ENCODE data around the gene UBL3. TPM values are rescaled to one million over a fixed set of nuclear protein-coding genes. Genes with fewer than 3 reads are reported as not detected.

Gene UBL3
- total and polyA plus RNA-seq, 4 donors: 14.8 to 29.4 (median 22.4) TPM

GRCh38 chr13:29886446-29886845 lies 36.0 kb upstream of the UBL3 start:
- H3K4me3 ChIP-seq (ENCODE audit: low read length in 2 of 2): no peak overlapping the region
- intact Hi-C loops (cut with DNase I): no loop called here
- no peak for ATAC-seq (ENCODE audit: low FRiP score)
- no peak overlapping the region for H3K27ac ChIP-seq (ENCODE audit: low read depth in 1 of 2, low read length in 2 of 2)
- H3K9me3 ChIP-seq (ENCODE audit: control insufficient read depth, low read length): no peaks in the 10 kb centered on the region
- WGBS, 2 donors: 74 to 83% methylated on average over 8 of the region's 8 CpGs
- DNase-seq: no peak
- no peaks in the 10 kb centered on the region for H3K36me3 ChIP-seq (ENCODE audit: control insufficient read depth in 1 of 2, insufficient read depth in 2 of 2, low read length in 1 of 2)
- no peaks in the 10 kb centered on the region for H3K27me3 ChIP-seq (ENCODE audit: control insufficient read depth in 1 of 2, insufficient read depth in 2 of 2, low read length in 1 of 2)
- H3K4me1 ChIP-seq (ENCODE audit: control insufficient read depth in 1 of 2, insufficient read depth in 2 of 2, low read length in 2 of 2): no peaks in the 10 kb centered on the region

GRCh38 chr13:29885989-29886388 lies 35.6 kb upstream of the UBL3 start:
- Histone ChIP-seq H3K27ac (ENCODE audit: low read depth in 1 of 2, low read length in 2 of 2) (no peak overlapping the region), H3K36me3 (ENCODE audit: control insufficient read depth in 1 of 2, insufficient read depth in 2 of 2, low read length in 1 of 2) (no peaks in the 10 kb centered on the region), H3K4me3 (ENCODE audit: low read length in 2 of 2) (no peak overlapping the region), H3K9me3 (ENCODE audit: control insufficient read depth, low read length) (no peaks in the 10 kb centered on the region), H3K27me3 (ENCODE audit: control insufficient read depth in 1 of 2, insufficient read depth in 2 of 2, low read length in 1 of 2) (no peaks in the 10 kb centered on the region), H3K4me1 (ENCODE audit: control insufficient read depth in 1 of 2, insufficient read depth in 2 of 2, low read length in 2 of 2) (no peaks in the 10 kb centered on the region)
- intact Hi-C loops (cut with DNase I): no loop called here
- DNase-seq: no peak
- no peak for ATAC-seq (ENCODE audit: low FRiP score)
- WGBS, 2 donors: 96 to 100% methylated on average over 1 of the region's 1 CpG

GRCh38 chr13:29884671-29885430 lies 34.4 kb upstream of the UBL3 start:
- no peaks in the 10 kb centered on the region for H3K36me3 ChIP-seq (ENCODE audit: control insufficient read depth in 1 of 2, insufficient read depth in 2 of 2, low read length in 1 of 2)
- DNase-seq: no peak
- no peaks in the 10 kb centered on the region for H3K27me3 ChIP-seq (ENCODE audit: control insufficient read depth in 1 of 2, insufficient read depth in 2 of 2, low read length in 1 of 2)
- 63 to 65% methylated on average over 7 of the region's 7 CpGs for WGBS, 2 donors
- no peaks in the 10 kb centered on the region for H3K9me3 ChIP-seq (ENCODE audit: control insufficient read depth, low read length)
- no peaks in the 10 kb centered on the region for H3K4me1 ChIP-seq (ENCODE audit: control insufficient read depth in 1 of 2, insufficient read depth in 2 of 2, low read length in 2 of 2)
- no peak overlapping the region for H3K27ac ChIP-seq (ENCODE audit: low read depth in 1 of 2, low read length in 2 of 2)
- intact Hi-C loops (cut with DNase I): no loop called here
- no peak for ATAC-seq (ENCODE audit: low FRiP score)
- no peak overlapping the region for H3K4me3 ChIP-seq (ENCODE audit: low read length in 2 of 2)

- H3K27ac ChIP-seq (ENCODE audit: low read depth in 1 of 2, low read length in 2 of 2): no peak overlapping the region
- no peak for ATAC-seq (ENCODE audit: low FRiP score)
These were observed 33.6 kb upstream of the UBL3 start for GRCh38 chr13:29883941-29884518.

GRCh38 chr13:29882076-29882475 lies 31.7 kb upstream of the UBL3 start:
- Histone ChIP-seq H3K4me3 (ENCODE audit: low read length in 2 of 2) (no peak overlapping the region), H3K36me3 (ENCODE audit: control insufficient read depth in 1 of 2, insufficient read depth in 2 of 2, low read length in 1 of 2) (no peaks in the 10 kb centered on the region), H3K4me1 (ENCODE audit: control insufficient read depth in 1 of 2, insufficient read depth in 2 of 2, low read length in 2 of 2) (no peaks in the 10 kb centered on the region), H3K27ac (ENCODE audit: low read depth in 1 of 2, low read length in 2 of 2) (no peak overlapping the region), H3K9me3 (ENCODE audit: control insufficient read depth, low read length) (no peaks in the 10 kb centered on the region), H3K27me3 (ENCODE audit: control insufficient read depth in 1 of 2, insufficient read depth in 2 of 2, low read length in 1 of 2) (no peaks in the 10 kb centered on the region)
- WGBS, 2 donors: 0 to 57% methylated on average over 1 of the region's 1 CpG
- ATAC-seq (ENCODE audit: low FRiP score) (no peak), DNase-seq (no peak)
- intact Hi-C loops (cut with DNase I): no loop called here

More at GRCh38 chr13:29883941-29884518, 33.6 kb upstream of the UBL3 start:
- Histone ChIP-seq H3K36me3 (ENCODE audit: control insufficient read depth in 1 of 2, insufficient read depth in 2 of 2, low read length in 1 of 2) (no peaks in the 10 kb centered on the region), H3K4me3 (ENCODE audit: low read length in 2 of 2) (no peak overlapping the region), H3K9me3 (ENCODE audit: control insufficient read depth, low read length) (no peaks in the 10 kb centered on the region), H3K4me1 (ENCODE audit: control insufficient read depth in 1 of 2, insufficient read depth in 2 of 2, low read length in 2 of 2) (no peaks in the 10 kb centered on the region), H3K27me3 (ENCODE audit: control insufficient read depth in 1 of 2, insufficient read depth in 2 of 2, low read length in 1 of 2) (no peaks in the 10 kb centered on the region)
- no peak for DNase-seq
- intact Hi-C loops (cut with DNase I): no loop called here
- WGBS, 2 donors: 12 to 15% methylated on average over 6 of the region's 6 CpGs

- H3K27me3 ChIP-seq (ENCODE audit: control insufficient read depth in 1 of 2, insufficient read depth in 2 of 2, low read length in 1 of 2): no peaks in the 10 kb centered on the region
- no peaks in the 10 kb centered on the region for H3K36me3 ChIP-seq (ENCODE audit: control insufficient read depth in 1 of 2, insufficient read depth in 2 of 2, low read length in 1 of 2)
- no peak overlapping the region for H3K27ac ChIP-seq (ENCODE audit: low read depth in 1 of 2, low read length in 2 of 2)
- intact Hi-C loops (cut with DNase I): no loop called here
- 38 to 53% methylated on average over 2 of the region's 2 CpGs for WGBS, 2 donors
- H3K9me3 ChIP-seq (ENCODE audit: control insufficient read depth, low read length): no peaks in the 10 kb centered on the region
- H3K4me1 ChIP-seq (ENCODE audit: control insufficient read depth in 1 of 2, insufficient read depth in 2 of 2, low read length in 2 of 2): no peaks in the 10 kb centered on the region
- DNase-seq: no peak
- H3K4me3 ChIP-seq (ENCODE audit: low read length in 2 of 2): no peak overlapping the region
- no peak for ATAC-seq (ENCODE audit: low FRiP score)
These were observed 27.7 kb upstream of the UBL3 start for GRCh38 chr13:29878101-29878500.

GRCh38 chr13:29877456-29878078 lies 27.1 kb upstream of the UBL3 start:
- Histone ChIP-seq H3K27ac (ENCODE audit: low read depth in 1 of 2, low read length in 2 of 2) (no peak overlapping the region), H3K4me1 (ENCODE audit: control insufficient read depth in 1 of 2, insufficient read depth in 2 of 2, low read length in 2 of 2) (no peaks in the 10 kb centered on the region), H3K27me3 (ENCODE audit: control insufficient read depth in 1 of 2, insufficient read depth in 2 of 2, low read length in 1 of 2) (no peaks in the 10 kb centered on the region), H3K9me3 (ENCODE audit: control insufficient read depth, low read length) (no peaks in the 10 kb centered on the region), H3K4me3 (ENCODE audit: low read length in 2 of 2) (no peak overlapping the region), H3K36me3 (ENCODE audit: control insufficient read depth in 1 of 2, insufficient read depth in 2 of 2, low read length in 1 of 2) (no peaks in the 10 kb centered on the region)
- DNase-seq: no peak
- intact Hi-C loops (cut with DNase I): no loop called here
- WGBS, 2 donors: 77 to 82% methylated on average over 6 of the region's 6 CpGs
- ATAC-seq (ENCODE audit: low FRiP score): no peak

- intact Hi-C loops (cut with DNase I): no loop called here
- 88 to 90% methylated on average over 3 of the region's 3 CpGs for WGBS, 2 donors
- no peaks in the 10 kb centered on the region for H3K4me1 ChIP-seq (ENCODE audit: control insufficient read depth in 1 of 2, insufficient read depth in 2 of 2, low read length in 2 of 2)
- H3K27me3 ChIP-seq (ENCODE audit: control insufficient read depth in 1 of 2, insufficient read depth in 2 of 2, low read length in 1 of 2): no peaks in the 10 kb centered on the region
- no peak overlapping the region for H3K4me3 ChIP-seq (ENCODE audit: low read length in 2 of 2)
- ATAC-seq (ENCODE audit: low FRiP score) (no peak), DNase-seq (no peak)
- no peak overlapping the region for H3K27ac ChIP-seq (ENCODE audit: low read depth in 1 of 2, low read length in 2 of 2)
- H3K9me3 ChIP-seq (ENCODE audit: control insufficient read depth, low read length): no peaks in the 10 kb centered on the region
- no peaks in the 10 kb centered on the region for H3K36me3 ChIP-seq (ENCODE audit: control insufficient read depth in 1 of 2, insufficient read depth in 2 of 2, low read length in 1 of 2)
These were observed 25.2 kb upstream of the UBL3 start for GRCh38 chr13:29875646-29876045.

- H3K36me3 ChIP-seq (ENCODE audit: control insufficient read depth in 1 of 2, insufficient read depth in 2 of 2, low read length in 1 of 2): no peaks in the 10 kb centered on the region
- 76 to 84% methylated on average over 7 of the region's 7 CpGs for WGBS, 2 donors
- H3K9me3 ChIP-seq (ENCODE audit: control insufficient read depth, low read length): no peaks in the 10 kb centered on the region
- H3K4me3 ChIP-seq (ENCODE audit: low read length in 2 of 2): no peak overlapping the region
- no peaks in the 10 kb centered on the region for H3K27me3 ChIP-seq (ENCODE audit: control insufficient read depth in 1 of 2, insufficient read depth in 2 of 2, low read length in 1 of 2)
- DNase-seq: no peak
- H3K27ac ChIP-seq (ENCODE audit: low read depth in 1 of 2, low read length in 2 of 2): no peak overlapping the region
- intact Hi-C loops (cut with DNase I): no loop called here
- H3K4me1 ChIP-seq (ENCODE audit: control insufficient read depth in 1 of 2, insufficient read depth in 2 of 2, low read length in 2 of 2): no peaks in the 10 kb centered on the region
- ATAC-seq (ENCODE audit: low FRiP score): no peak
These were observed 18.2 kb upstream of the UBL3 start for GRCh38 chr13:29868581-29868980.

Data from aorta (tissue), 5 donors.